ENCODE results near the gene ACAT1.
"Not testable (repeated sequence)": the region's sequence is repeated elsewhere in the genome, so short reads cannot be mapped to it uniquely, and the experiment has no call there.

Gene ACAT1

GRCh38 chr11:108101090-108101775, 20.1 kb upstream of the ACAT1 start:
- TF ChIP-seq, protein P1, sequence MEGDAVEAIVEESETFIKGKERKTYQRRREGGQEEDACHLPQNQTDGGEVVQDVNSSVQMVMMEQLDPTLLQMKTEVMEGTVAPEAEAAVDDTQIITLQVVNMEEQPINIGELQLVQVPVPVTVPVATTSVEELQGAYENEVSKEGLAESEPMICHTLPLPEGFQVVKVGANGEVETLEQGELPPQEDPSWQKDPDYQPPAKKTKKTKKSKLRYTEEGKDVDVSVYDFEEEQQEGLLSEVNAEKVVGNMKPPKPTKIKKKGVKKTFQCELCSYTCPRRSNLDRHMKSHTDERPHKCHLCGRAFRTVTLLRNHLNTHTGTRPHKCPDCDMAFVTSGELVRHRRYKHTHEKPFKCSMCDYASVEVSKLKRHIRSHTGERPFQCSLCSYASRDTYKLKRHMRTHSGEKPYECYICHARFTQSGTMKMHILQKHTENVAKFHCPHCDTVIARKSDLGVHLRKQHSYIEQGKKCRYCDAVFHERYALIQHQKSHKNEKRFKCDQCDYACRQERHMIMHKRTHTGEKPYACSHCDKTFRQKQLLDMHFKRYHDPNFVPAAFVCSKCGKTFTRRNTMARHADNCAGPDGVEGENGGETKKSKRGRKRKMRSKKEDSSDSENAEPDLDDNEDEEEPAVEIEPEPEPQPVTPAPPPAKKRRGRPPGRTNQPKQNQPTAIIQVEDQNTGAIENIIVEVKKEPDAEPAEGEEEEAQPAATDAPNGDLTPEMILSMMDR (IDR thresholded peaks at IDR 0.05; ENCODE audit: control insufficient read depth, insufficient read depth, low read depth, low read length, missing control alignments) = no peak
- no peak for DNase-seq (ENCODE audit: low read depth)
- no peak overlapping the region for H3K4me3 ChIP-seq (ENCODE audit: control insufficient read depth, low read depth, low read length)

DNA sequence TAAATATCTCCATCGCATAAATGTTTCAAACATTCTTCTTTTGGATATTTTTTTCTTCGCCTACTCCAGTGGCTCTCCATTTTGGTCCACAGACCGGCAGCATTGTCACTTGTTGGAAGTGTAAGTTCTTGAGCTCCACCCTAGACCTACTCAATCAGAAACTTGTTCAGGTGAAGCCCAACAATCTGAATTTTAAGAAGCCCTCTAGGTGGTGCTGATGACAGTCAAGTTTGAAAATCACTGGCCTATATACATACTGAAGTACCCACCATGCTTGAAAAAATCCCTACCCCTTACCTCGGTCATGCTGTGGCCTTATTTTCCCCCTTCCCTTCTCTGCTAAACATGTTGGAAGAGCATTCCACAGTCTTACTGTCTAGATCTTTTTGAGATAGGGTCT, 10.2 kb upstream of the ACAT1 start:
- no peak for DNase-seq (ENCODE audit: low read depth)
- TF ChIP-seq, protein P1 (IDR thresholded peaks at IDR 0.05; ENCODE audit: control insufficient read depth, insufficient read depth, low read depth, low read length, missing control alignments) = no peak

GRCh38 chr11:108112057-108112456, 9.3 kb upstream of the ACAT1 start:
- DNase-seq (ENCODE audit: low read depth) = no peak
- H3K4me3 ChIP-seq (ENCODE audit: control insufficient read depth, low read depth, low read length) = no peak overlapping the region
- TF ChIP-seq, protein P1 (IDR thresholded peaks at IDR 0.05; ENCODE audit: control insufficient read depth, insufficient read depth, low read depth, low read length, missing control alignments) = no peak

More for the DNA sequence above, 10.2 kb upstream of the ACAT1 start:
- no peak overlapping the region for H3K4me3 ChIP-seq (ENCODE audit: control insufficient read depth, low read depth, low read length)

DNA sequence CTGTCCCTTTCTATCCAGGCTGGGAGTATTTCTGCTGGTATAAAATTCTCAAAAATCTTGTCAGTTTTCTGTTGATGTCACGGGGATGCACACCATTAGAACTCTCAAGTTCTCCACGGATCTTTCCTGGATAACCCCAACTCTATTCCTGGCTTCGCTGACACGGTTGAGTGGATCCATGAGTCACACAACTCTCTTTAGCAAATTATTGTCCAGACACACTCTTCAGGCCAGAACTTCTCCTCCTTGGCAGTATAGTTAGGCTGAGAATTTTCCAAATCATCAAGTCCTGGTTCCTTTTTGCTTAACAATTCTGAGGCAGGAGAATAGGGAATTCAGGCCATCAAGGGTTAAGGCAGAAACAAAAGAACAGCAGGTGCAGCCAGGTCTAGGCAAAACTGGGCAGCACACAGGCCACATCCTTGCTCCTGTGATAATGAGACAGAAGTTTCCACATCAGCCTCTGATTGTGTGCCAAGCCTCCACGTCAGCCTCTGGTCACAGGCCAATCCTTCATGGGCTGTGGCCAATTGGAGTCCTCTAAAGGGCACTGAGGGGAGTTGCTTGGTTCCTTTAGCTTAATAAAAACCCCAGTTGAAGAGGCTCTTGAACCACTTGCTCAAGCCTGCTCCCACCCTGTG, 5.7 kb upstream of the ACAT1 start:
- peak; percentile 55 for DNase-seq (ENCODE audit: low read depth)
- no peak overlapping the region for H3K4me3 ChIP-seq (ENCODE audit: control insufficient read depth, low read depth, low read length)
- TF ChIP-seq, protein P1 (IDR thresholded peaks at IDR 0.05; ENCODE audit: control insufficient read depth, insufficient read depth, low read depth, low read length, missing control alignments) = no peak

- TF ChIP-seq, protein P1 (IDR thresholded peaks at IDR 0.05; ENCODE audit: control insufficient read depth, insufficient read depth, low read depth, low read length, missing control alignments) = peak; percentile 50
- DNase-seq (ENCODE audit: low read depth) = peak; percentile 43
- H3K4me3 ChIP-seq (ENCODE audit: control insufficient read depth, low read depth, low read length) = no peak overlapping the region
These were observed 3.5 kb upstream of the ACAT1 start for GRCh38 chr11:108117746-108118371.

- not testable (repeated sequence) for DNase-seq (ENCODE audit: low read depth)
- peak overlapping the region; percentile 80 for H3K4me3 ChIP-seq (ENCODE audit: control insufficient read depth, low read depth, low read length)
These were observed 462 bp upstream of the ACAT1 start for GRCh38 chr11:108120936-108121273.

DNA sequence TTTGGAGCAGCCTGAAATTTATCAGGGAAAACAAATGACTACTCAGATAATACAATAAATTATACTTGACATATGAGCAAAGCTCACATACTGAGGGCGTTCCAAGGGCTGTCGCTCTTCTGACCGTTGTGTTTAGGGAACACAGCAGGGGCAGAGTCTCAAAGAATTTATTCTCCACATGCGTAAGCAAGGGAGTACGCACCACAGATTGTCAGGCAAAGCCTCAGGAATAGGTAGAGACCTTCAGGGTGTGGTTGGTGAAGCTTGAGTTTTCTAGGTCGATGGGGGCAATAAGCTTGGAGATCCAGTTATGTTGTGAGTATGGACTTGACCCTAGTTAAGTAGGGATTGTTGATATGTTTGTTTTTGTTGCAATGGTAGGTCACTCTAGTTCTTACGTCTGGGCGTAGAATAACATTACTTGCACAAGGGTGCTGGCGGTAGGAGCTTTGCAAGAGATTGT, 830 bp downstream of the ACAT1 start:
- TF ChIP-seq, protein P1 (IDR thresholded peaks at IDR 0.05; ENCODE audit: control insufficient read depth, insufficient read depth, low read depth, low read length, missing control alignments) = no peak
- H3K4me3 ChIP-seq (ENCODE audit: control insufficient read depth, low read depth, low read length) = peak overlapping the region; percentile 80
- no peak for DNase-seq (ENCODE audit: low read depth)

Measured in AG09309 (cell line).